Hematopoietic multipotent progenitor cell treated with erythropoietin and hydrocortisone succinate and interleukin-3 and kit ligand, for 4 days (in vitro differentiated cells): ENCODE data around the gene MDH1.
"Not testable (repeated sequence)": the region's sequence is repeated elsewhere in the genome, so short reads cannot be mapped to it uniquely, and the experiment has no call there.

Experiments used
- DNase-seq: peaks from one replicate; pipeline ENCODE4 v3.0.0-alpha.2; 2015

The MDH1 gene

DNA sequence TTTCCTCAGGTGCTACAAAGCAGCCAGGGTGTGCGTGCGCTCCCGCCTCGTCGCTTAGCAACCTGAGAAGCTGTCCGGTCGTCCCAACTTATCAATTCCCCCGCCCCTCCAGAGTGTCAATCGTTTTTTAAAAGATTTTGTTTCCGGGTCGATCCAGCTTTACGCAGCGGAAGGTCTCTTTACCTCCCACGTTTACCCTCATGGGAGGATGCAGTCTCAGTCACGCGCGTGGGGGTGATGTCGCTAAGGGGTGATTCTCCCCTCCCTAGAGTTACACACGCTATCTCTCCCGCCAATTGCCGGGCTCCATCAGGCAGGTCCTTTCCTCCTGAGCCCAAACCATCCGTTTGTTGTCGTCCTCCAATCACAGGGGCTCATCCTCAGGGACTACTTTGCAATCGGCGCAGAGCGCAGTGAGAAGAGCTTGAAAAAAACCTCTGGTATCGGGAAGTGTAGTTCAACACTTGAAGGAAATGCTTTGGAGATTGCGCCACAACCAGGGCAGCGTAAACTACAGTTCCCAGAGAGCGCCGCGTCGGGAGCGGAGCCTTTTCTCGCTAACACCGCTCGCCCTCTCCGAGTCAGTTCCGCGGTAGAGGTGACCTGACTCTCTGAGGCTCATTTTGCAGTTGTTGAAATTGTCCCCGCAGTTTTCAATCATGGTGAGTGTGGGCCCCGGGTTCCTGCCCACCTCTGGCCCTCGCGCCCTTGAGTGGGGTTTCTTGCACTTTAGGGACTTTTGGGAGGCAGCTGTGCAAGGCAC is at the start of gene MDH1, which contains the start of gene WDPCP:
MDH1 (plus strand) TSS at position 579 of the 763 bp plus-strand sequence; CDS start at position 660, 81 bp downstream.
WDPCP (minus strand) TSS at position 93 of the 763 bp plus-strand sequence. CDS start 206 bp downstream, outside the sequence.
- peak; percentile 99 for DNase-seq

GRCh38 chr2:63539416-63540162 is 49.2 kb upstream of the MDH1 start:
- DNase-seq, result no peak

GRCh38 chr2:63544017-63544627 is 44.6 kb upstream of the MDH1 start:
- peak; percentile 65 for DNase-seq

GRCh38 chr2:63545023-63545422 is 43.7 kb upstream of the MDH1 start:
- no peak for DNase-seq

- no peak for DNase-seq
Observed at GRCh38 chr2:63553049-63553448, 35.7 kb upstream of the MDH1 start.

DNA sequence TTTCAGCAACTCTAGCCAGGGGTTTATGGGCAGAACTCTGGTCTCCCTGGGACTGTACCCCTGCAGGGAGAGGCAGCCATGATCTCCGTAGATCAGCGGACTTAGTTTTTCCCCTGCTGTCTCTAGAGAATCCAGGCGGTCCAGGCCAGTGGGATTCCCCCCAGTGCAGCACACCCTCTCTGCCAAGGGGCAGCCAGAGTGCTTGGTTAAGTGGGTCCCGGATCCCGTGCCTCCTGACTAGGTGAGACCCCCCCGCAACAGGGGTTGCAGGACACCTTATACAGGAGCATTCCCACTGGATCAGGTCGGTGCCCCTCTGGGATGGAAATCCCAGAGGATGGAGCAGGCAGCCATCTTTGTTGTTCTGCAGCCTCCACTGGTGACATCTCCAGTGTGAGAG is 33.5 kb upstream of the MDH1 start:
- DNase-seq, result no peak

DNA sequence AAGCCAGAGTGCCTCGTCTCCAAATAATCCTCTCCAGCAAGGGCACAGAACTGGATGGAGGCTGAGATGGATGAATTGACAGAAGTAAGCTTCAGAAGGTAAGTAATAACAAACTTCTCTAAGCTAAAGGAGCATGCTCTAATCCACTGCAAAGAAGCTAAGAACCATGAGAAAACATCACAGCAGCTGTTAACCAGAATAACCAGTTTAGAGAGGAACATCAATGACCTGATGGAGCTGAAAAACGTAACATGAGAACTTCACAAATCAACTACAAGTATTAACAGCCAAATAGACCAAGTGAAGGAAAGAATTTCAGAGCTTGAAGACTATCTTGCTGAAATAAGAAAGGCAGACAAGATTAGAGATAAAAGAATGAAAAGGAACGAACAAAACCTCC is 32.8 kb upstream of the MDH1 start:
- no peak for DNase-seq

DNA sequence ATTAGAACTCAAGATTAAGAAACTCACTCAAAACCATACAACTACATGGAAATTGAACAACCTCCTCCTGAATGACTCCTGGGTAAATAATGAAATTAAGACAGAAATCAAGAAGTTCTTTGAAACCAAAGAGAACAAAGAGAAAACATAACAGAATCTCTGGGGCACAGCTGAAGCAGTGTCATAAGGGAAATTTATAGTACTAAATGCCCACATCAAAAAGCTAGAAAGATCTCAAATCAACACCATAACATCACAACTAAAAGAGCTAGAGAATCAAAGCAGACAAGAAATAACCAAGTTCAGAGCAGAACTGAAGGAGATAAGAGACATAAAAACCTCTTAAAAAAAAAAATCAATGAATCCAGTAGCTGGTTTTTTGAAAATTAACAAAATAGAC is 30.9 kb upstream of the MDH1 start:
- DNase-seq, result not testable (repeated sequence)

DNA sequence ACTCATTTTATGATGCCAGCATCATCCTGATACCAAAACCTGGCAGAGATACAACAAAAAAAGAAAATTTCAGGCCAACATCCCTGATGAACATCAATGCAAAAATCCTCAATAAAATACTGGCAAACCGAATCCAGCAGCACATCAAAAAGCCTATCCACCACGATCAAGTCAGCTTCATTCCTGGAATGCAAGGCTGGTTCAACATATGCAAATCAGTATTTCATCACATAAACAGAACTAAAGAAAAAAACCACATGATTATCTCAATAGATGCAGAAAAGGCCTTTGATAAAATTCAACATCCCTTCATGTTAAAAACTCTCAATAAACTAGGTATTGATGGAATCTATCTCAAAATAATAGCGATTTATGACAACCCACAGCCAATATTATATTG is 29.8 kb upstream of the MDH1 start:
- not testable (repeated sequence) for DNase-seq

DNA sequence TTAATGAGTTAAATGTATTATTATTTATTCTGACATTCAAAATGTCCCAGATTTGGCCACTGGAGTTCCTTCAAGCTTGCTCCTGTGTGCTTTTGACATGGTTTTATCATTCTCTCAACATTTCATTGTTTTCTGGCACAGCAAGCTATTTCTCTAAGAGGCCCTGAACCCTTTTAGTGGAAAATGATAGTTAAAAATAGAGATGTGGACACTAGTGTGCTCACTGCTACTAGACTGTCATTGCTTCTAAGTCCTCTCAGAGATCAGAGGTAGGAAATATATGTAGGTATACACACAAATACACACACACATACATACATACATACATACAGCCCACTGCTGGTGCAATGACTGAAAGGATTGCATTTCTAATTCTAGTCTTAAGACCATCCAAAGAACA is 26.0 kb upstream of the MDH1 start:
- DNase-seq, result no peak

GRCh38 chr2:63569740-63570139 is 19.0 kb upstream of the MDH1 start:
- no peak for DNase-seq

DNA sequence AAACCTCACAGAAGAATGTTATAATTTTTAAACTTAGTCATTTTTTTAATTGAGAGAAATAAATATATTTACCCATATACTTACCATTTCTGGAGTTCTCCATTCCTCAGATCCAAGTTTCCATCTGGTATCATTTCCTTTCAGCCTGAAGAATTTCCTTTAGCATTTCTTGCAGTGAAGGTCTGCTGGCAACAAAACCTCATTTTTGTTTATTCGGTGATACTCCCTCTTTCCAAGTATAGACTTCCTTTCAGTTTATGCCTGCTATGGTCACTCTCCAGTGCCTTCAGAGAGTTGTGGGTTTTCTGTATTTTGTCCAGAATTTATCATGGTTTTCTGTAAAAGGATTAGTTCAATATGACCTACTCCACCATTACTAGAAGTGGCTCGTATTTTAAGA is 17.5 kb upstream of the MDH1 start:
- DNase-seq, result no peak

DNA sequence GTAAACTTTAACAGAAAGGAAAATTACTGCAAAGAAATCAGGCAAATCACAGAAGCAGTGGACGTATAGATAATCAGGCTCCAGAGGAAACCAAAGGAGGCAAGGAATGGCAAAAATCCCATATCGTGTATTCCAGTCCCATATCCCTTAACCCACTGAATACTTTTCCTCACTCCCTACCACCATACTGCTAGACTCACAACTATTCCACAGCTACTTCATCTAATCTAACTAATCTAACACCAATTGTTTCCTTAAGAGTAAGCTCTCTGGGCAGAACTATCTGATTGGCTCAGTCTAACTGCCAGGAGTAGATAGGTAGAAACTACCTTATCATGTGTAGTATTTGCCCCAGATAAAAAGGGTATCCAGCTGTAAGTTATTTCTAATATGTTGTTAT is 16.8 kb upstream of the MDH1 start:
- no peak for DNase-seq

- DNase-seq, result not testable (repeated sequence)
Observed at GRCh38 chr2:63573026-63573425, 15.7 kb upstream of the MDH1 start.

DNA sequence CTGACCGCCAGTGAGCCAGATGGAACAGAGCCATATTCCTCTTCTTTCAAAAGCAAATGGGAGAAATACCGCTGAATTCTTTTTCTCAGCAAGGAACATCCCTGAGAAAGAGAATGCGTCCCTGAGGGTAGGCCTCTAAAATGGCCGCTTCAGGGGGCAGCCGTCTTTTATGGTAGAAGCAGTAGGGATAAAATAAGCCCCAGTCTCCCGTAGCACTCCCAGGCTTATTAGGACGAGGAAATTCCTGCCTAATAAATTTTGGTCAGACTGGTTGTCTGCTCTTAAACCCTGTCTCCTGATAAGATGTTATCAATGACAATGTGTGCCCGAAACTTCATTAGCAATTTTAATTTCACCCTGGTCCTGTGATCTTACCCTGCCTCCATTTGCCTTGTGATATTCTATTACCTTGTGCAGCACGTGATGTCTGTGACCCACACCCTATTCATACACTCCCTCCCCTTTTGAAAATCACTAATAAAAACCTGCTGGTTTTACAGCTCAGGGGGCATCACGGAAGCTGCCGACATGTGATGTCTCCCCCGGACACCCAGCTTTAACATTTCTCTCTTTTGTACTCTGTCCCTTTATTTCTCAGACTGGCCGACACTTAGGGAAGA is 14.9 kb upstream of the MDH1 start:
- not testable (repeated sequence) for DNase-seq

GRCh38 chr2:63576546-63576945 is 12.2 kb upstream of the MDH1 start:
- DNase-seq, result no peak

DNA sequence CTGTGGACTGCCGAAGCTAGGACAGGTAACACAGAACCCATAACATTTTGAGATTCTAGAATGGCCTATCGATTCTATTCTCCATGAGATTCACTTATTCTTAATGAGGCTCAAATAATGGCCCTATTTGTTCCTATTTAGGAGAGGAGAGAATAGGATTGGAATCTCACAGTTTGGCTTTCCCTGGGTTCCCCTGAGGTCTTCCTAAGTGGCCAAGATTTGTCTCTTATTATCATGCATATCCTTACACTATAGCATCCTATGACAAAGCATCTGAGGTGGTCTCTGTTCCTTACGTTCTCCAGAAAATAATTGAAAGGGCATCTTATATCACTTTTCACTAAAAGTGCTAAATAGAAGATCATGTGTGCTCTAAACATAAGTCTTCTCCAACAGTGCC is 10.0 kb upstream of the MDH1 start:
- DNase-seq, result no peak

DNA sequence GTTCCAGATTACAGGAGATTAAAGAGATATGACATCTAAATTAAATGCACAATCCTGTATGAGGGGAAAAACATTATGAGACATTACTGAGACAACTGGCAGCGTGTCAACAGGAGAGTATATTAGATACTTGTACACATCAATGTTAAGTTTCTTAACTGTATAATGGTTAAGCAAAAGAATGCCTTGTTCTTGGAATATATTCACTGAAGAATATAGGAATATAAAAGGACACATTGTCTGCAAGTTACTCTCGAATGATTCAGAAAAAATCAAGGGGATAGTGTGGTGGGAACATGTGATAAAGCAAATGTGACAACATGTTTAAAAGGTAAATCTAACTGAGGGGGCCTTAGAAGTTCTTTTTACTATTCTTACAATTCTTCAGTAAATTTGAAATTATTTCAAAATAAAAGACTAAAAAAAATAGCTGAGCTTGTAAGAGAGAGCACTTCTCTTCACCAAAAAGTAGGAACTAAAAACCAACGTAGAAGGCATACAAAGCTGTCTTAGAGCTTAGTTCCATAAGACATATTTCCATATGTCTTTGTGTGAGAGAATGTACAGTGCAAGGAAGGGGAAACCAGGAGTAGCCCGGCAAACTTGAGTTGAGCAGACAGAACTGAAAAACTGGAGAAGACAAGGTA is 8.0 kb upstream of the MDH1 start:
- no peak for DNase-seq

DNA sequence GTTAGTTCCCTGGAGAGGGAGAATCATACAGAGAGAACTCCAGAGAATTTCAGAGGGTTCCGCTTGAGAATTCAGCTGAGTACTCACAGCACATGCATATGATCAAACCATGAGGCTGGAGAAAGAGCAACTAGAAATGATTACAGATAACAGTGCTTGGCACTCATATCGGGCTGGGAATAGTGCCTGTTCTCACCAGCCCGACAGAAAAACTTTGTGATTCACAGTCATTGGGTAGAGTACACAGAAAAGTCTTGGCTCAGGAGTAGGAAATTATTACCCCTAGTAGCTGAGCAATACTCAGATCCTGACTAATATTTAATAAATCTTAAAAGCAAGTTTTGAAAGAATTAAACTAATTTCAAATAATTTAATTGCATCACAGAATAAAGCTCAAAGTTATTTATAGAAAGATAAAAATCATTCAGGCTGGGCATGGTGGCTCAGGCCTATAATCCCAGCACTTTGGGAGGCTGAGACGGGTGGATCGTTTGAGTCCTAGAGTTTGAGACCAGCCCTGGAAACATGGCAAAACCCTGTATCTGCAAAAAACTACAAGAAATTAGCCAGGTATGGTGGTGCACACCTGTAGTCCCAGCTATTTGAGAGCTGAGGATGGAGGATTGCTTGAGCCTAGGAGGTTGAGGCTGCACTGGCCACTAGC is 7.3 kb upstream of the MDH1 start:
- DNase-seq, result no peak

DNA sequence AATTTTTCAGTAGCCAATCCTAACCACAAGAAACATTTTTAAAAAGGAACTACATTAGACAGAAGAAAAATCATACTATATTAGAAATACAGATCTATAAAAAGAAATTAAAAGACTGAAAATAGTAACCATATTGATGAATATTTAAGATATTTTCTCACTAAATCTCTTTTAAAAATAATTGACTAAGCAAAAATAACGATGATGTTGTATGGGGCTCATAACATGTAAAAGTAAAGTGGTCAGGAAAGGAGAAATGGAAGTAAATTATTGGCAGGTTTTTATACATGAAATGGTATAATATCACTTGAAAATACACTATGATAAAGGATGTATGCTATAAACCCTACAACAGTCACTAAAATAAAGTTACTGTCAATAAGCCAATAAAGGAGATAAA is 5.9 kb upstream of the MDH1 start:
- DNase-seq, result no peak

DNA sequence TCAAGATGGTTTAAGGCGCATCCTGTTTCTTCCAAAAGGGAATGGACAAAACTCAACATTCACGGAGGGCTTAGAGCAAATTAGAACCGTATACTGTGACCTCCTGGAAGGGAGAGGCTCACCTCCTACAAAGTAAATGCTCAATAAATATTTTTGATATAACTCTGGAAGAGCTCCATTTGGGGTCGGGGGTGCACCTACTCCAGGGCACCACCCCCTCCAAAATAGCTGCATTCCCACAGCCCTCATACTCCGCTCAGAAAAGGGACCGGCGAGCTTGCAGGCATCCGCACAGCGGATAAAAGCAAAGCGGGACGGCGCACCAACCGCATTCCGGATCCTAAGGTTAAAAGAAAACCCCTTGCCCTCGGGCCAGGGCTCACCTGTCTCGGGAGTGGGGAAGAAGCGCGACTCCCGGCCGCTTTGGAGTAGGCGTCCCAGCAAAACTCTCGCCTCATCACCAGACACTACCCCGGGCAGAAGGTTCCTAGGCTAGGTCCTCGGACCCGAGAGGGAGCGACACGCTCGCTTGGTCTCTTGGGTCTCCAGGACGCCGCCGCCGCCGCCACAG is 864 bp upstream of the MDH1 start:
- peak; percentile 10 for DNase-seq
